Limb (tissue), 2 donors: Measurements from ENCODE around the gene MTRR.
A peak's percentile ranks its signal among the peaks of the same experiment; 100 is the strongest.

Experiments
- DNase-seq, 2 donors: peaks; one replicate each; pipeline ENCODE4 v3.0.0-alpha.2; 2016; ENCODE audit errors: extremely low spot score in 2 of 2

MTRR gene

DNA sequence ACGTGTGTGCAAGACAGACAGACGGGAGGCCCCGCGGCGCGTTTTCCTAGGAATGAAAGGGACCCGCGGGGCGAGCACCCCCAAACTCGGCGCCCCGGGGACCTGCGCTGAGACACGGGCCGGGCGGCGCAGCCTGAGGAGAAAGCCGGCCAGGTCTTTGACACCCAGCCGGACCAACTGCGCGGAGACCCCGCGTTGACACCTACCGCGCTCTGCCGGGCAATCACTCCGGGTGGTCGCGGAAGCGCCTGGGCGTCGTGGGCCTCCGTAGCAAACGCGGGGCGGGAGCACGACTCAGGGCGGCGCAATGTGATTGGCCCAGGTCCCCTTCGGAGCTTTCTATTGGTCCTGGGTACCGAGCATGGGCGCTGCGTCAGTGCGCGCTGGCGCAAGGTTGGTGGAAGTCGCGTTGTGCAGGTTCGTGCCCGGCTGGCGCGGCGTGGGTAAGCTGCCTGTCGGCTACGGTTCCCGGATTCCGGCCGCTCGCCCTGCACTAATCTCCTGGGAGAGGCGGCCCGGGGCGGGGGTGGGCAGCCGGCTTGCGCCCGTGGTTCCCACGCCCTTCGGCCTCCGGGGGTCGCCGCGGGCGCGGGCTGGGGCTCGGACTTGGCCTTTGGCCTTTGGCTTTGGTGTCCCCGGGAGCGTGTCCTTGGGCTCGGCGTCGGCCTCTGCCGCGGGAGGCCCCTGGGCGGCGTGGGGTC is at the start of gene MTRR, which contains the start of gene FASTKD3:
Gene MTRR (plus strand): TSS at position 376 of the 701 bp plus-strand sequence. CDS start 1,647 bp downstream, outside the sequence.
Gene FASTKD3 (minus strand): TSS at position 259 of the 701 bp plus-strand sequence. CDS start 948 bp downstream, outside the sequence.
- DNase-seq: peak; percentile 93 to 94

DNA sequence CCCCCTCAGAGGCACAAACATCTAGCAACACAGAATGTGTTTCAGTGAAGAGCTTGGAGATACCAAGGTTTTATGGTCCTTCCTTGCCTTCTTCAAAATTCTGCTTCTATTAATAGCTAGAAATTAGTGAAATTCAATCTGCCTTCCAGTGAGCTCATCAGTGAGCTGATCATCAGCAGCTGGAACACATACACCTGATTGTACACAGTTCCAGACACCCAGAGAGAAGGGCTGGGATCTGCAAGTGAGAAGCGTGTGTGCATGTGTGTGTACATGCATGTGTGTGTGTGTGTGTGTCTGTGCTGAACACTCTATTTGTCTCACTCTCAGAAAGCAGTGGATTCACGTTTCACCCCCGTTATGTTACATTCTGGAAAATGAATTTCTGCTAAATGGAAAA is 46.5 kb upstream of the MTRR start:
- no peak for DNase-seq

DNA sequence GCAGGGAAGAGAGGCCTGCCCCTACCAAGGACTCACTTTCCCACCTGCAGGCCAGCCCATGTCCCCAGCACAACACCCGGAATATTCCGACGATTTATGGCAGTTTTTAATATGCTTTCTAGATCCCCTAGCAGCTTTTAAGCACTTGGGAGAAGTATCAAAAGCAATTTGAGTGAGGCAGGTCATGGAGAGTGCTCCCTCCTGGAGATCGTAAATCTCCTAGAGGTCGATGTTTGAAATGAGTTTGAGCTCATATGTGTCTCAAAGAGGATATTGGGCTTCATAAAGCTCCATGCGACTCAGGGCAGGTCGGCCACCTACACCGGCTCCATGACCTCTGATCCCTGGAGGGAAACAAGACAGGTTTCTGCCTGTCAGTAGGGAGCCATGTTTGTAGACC is 45.4 kb upstream of the MTRR start:
- DNase-seq: no peak

DNA sequence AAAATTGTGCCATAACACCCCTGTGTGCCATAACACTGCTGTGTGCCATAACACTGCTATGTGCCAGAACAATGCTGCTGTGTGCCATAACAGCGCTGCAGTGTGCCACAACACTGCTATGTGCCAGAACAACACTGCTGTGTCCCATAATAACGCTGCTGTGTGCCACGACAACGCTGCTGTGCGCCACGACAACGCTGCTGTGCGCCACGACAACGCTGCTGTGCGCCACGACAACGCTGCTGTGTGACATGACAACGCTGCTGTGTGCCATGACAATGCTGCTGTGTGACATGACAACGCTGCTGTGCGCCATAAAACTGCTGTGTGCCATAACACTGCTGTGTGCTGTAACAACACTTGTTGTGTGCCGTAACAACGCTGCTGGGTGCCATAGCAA is 44.0 kb upstream of the MTRR start:
- DNase-seq: no peak

DNA sequence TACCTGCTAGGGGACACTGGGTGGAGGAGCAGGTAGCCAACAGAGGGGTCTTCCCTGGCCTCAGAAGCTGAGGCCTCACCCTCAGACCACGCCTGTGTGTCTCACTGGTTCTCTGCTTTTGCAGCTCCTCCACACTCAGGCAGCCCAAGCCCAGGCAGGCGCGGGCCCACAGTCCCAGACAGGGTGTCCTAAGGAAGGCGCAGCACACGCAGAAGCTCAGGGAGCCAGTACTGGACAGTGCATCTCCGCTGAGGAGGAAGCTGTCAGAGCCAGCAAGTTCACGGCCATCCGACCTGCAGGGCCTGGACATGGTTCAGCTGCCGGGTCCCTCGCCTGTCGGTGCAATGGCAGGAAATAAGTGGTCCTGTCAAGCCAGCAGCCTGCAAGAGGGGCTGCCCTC is 43.3 kb upstream of the MTRR start:
- DNase-seq: no peak

DNA sequence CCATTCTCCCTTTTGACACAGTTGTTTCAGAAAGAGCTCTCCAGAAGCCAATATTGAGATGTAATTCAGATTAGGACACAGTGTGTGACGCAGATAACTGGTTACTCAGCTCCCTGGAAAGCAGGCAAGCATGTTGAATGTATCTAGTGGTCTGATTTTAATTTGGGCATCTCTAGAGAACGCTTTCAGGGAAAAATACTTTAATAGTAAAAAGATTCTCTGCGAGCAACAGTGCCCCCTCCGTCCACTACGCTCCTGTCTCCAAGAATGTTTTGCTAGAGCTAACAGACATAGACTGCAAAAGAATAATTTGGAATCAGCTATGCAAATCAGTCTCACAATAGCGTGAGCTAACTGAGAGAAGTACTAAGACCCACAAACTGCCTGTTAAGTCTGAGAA is 41.3 kb upstream of the MTRR start:
- no peak for DNase-seq

DNA sequence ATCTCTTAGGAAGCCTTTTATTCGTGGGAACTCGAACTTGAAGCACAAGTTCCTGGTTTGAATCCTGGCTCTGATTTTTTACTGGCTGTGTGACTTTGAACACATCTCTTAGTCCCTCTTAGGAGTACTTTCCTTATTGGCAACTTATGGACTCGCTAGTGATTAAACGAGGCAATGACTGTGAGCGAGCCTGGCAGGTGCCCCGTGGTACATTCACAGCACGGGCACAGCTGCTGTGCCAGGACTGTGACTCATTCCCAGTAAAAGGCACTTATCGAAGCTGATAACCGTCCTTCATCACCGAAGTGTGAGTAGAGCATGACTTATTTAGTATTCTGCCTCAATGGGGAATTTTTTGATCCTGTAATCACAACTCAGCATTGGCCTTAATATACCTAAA is 40.7 kb upstream of the MTRR start:
- no peak for DNase-seq

DNA sequence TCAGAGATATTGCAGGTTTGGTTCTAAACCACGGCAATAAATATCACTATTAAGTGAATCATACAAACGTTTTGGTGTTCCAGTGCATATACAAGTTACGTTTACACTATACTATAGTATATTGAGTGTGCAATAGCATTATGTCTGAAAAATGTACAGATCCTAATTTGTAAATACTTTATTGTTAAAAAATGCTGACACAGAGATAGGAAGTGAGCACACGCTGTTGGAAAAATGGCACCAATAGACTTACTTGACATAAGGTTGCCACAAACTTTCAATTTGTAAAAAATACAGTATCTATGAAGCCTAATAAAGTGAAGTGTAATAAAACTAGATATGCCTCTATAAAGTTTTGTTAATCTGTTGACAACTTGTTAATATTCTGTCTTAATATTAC is 34.0 kb upstream of the MTRR start:
- no peak for DNase-seq

DNA sequence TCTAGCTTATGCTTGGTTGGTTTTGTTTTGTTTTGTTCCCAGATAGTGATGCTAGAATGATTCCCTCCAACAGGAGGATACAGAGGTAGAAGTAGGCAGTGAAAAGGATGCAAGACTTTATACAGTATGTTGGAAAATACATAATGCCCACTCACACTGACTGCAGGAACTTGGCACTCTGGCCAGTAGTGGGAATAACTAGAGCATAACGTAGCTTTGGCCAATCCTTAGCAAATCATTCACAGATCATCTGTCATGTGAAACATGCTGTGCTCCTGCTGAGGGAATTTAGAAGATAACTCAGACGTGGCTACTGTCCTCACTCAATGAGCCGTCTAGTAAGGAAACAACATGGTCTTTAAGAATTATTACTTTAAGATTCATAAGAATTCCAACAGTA is 31.5 kb upstream of the MTRR start:
- DNase-seq: no peak

DNA sequence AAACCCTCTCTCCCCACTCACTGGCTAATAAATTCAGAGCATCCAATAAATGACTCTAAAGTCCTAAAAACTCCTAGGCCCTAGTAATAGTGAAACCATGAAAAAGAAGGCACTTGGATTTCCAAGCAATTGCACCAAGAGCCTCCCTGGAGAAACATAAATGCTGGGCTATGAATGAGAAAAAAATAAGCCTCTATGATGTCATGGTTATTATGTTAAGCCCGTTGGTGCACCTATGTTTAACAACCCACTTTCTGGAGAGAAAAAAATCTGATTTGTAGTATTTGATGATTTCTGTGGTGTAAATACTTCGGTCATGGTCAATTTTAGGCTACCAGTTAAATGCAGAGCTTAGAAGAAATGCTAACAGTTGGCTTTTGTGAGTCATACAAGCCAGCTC is 26.4 kb upstream of the MTRR start:
- no peak for DNase-seq

DNA sequence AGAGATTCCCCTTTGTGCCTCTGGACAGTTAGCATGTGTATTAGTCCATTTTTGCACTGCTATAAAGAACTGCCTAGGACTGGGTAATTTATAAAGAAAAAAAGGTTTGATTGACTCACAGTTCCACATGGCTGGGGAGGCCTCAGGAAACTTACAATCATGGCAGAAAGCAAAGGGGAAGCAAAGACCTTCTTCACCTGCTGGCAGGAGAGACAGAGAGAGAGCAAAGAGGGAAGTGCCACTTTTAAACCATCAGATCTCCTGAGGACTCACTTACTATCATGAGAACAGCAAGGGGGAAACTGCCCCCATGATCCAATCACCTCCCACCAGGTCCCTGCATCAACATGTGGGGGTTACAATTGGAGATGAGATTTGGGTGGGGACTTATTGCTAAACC is 24.0 kb upstream of the MTRR start:
- no peak for DNase-seq

DNA sequence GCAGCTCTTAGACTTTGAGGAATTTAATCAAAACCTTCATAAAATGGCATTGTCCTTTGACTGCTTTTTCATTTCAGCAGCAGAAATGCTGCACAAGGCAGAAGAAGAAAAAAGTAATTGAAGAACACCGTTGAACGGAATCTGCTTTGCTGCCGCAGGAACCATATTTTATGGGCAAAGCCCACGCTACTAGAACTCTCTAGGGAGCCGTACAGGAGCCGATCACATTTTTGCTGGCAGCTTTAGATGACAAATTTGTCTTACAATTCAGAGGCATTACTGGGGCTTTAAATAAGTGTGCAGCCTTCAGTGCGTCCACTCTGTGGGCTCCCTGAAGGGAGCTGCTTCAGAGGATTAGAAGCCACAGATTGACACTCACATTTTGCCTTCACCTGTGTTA is 23.4 kb upstream of the MTRR start:
- DNase-seq: no peak

DNA sequence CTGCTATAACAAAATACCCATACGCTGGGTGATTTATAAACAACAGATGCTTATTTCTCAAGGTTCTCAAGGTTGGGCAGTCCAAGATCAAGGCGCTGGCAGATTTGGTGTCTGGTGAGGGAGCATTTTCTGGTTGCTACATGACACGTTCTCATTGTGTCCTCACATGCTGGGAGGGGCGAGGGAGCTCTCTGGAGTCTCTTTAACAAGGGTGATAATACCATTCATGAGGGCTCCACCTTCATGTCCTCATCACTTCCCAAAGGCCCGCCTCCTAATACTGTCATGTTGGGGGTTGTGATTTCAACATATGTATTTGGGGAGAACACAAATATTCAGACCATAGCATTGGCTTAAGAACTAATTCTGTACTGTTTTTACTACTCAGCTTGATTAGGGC is 22.6 kb upstream of the MTRR start:
- DNase-seq: no peak

DNA sequence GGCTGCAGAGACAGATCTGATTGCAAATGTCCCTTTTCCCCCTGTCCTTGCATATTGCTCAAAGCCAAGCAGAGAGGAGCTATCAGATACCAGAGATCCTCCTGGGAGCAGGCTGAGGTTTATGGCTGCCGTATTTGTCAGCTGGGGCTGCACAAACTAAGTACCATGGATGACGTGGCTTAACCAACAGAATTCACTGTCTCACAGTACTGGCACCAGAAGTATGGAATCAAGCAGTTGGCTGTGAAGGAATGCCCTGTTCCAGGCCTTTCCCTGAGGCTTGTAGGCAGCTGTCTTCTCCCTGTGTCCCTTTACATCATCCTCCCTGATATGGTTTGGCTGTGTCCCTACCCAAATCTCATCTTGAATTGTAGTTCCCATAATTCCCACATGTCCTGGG is 20.7 kb upstream of the MTRR start:
- no peak for DNase-seq

DNA sequence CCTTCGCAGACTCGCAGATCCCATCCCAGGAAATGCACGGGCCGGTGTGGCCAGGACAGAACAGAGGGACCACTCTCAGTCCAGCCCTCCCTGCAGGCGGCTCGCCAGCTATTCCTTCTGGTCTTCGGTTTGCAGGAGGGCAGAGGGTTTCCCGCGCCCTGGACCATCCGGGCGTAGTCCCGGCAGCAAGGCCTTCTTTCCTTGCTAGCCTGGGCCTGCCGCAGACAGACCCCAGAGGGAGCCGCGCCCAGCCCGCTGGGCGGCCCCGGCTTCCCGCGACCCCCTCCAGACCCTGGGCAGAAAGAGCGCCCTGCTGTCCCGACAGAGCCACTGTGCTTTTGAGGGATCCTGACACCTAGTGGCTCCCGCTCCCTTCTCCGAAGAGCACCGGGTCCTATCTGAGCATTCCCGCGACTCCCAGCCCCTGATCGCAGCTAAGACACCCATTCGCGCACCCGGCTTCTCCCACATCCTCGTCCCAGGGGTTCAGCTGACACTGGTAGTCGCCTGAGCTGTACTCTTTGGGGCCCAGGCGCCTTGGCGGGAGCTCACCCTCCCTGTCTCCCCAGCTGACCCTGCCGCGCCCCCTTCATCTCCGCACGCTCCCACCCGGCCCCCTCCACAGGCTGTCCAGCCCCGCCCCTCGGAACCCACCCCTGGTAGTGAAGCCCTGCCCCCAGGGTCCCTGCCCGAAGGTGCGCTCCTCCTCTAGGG is 19.1 kb upstream of the MTRR start:
- peak in 1 of 2 donors; percentile 66 for DNase-seq

DNA sequence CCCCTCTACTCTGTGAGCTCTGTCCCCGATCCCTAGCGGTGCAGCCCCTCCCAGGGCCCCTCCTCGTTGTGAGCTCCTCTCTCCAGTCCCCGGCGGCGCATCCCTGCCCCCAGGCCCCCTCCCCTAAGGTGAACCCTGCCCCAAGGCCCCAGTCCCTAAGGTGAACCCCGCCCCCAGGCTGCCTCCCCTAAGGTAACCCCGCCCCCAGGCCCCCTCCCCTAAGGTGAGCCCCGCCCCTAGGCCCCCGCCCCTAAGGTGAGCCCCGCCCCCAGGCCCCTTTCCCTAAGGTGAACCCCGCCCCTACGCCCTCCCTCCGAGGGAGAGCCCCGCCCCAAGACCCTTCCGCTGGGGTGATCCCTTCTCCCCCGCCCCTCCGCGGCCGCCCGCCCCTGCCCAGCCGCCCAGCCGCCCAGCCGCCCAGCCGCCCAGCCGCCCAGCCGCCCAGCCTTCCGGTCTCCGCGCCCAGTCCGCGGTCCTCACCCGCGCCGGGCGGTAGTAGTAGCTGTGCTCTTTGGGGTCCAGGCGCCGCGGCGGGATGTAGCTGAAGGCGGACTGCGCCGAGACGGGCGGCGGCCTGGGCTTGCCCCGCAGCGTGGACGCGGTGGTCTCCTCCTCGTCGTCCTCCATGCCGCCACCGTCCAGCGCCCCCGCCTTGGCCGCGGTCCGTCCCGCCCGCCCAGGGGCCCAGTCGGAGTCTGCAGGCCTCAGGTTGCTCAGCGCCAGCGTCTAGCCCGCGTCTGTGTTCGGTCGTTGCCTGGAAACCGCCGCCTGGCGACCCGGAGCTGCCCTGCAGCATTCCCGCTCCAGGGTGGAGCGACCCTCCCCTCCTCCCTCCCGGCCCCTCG is 18.3 kb upstream of the MTRR start, which contains the start of gene CFAP90:
Gene CFAP90 (minus strand): TSS at position 739 of the 845 bp plus-strand sequence. CDS start 112 bp downstream, at position 627.
- DNase-seq: peak; percentile 68 to 86

DNA sequence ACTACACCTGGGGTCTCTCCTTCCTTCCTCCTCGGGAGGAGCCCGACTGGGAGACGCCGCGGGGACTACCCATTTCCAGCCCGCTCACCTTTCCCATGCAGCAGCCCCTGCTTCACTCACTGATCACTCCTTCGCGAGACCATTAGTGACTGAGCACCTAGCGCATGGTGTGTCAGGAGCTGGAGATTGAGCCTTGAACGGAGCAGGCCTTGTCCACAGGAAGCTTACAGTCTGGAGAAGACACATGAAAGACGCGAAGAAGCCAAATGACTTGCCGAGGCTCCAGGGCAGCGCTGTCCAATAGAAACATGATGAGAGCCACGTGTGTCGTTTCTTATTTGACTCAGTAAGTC is 17.7 kb upstream of the MTRR start:
- DNase-seq: no peak

DNA sequence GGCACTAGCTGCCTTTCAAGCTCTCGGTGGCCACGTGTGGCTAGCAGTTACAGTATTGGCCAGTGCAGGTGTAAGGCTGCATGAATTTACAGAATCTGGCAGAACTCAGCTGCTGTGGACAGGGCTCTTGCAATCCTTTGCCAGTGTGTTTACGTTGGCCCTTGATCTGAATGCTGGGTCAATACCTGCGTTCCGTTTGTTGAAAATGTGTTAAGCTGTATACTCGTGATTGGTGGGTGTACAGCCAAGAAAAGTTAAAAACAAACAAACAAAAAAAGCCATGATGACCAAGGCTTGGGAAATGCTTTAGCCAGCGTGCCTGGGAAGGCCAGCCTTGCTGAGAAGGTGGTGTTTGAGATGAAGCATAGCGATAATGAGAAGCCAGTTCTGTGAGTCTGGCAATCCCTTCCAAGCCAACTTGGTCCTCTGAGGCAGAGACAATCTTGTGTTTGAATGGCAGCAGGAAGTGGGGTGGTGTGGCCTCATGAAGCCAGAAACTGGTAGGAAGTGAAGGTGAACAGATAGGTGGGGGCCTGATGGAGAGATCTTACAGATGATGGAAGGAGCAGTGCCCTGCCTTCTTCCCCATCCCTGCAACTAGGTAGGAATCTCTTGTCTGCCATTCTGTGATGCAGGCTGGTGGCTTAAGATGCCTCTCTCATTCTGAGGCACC is 17.2 kb upstream of the MTRR start:
- DNase-seq: no peak

DNA sequence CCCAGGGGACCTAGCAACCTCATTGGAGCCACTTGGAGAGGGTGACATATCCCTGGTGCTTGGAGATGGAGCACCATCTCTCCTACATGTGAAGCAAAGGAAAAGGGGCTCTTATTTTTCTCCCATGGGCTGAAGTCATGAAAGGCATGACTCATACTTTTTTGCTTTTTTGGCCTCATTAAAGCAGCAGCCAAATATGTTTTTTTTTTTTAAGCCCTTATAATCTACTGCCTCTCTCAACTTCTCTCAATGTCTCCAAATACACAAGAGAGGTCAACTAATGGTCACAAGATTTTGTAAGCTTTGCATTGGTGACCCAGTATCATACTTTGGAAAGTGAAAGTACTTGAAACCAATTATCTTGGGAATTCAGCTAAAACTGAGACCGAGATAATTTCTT is 16.4 kb upstream of the MTRR start:
- DNase-seq: no peak

DNA sequence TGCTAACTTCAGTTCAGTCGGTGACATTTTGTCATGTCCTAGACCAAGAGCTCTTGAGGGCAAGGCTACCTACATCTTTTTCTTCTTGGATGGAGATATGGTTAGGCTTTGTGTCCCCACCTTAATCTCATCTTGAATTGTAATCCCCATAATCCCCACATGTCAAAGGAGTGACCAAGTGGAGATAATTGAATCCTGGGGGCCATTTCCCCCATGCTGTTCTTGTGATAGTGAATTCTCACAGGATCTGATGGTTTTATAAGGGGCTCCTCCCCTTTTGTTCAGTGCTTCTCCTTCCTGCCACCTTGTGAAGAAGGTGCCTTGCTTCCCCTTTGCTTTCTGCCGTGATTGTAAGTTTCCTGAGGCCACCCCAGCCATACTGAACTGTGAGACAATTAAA is 16.0 kb upstream of the MTRR start:
- DNase-seq: no peak

DNA sequence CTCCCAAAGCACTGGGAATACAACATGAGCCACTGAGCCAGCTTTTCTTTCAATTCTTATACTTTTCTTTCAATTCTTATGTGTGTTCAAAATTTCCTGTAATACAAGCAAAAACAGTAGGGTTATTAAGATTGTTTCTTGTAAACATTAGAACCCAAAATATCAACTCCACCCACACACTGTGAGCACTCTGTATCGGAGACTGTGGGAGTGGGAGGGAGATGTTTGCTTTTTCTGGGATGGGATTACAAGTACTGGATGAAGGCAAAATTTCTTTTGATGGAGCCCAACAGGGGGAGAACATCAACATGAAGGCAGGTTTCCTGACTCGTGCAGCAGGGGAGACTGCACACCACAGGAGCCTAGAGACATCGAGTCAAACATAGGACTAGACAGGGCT is 13.3 kb upstream of the MTRR start:
- DNase-seq: no peak

DNA sequence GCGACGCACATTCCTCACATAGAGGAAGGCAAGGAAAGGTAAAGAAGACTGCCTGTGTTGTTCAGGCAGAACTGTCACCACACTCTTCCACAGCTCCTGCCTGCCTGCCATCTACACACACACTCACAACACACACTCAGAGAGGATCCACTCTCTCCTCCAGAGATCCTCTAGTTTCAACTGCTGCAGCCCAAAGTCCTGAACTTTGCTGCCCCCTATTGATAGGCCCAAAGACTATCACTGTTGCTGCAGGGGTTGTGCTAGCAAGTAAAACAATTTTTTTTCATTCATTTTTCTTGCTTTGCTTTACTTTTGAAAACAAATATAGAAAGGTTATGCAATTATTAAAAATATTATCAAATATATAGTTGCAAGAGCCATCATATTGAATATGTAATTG is 12.1 kb upstream of the MTRR start:
- peak; percentile 35 to 52 for DNase-seq
